Sigmoid colon (tissue), 4 donors: ENCODE measurements around the gene FNDC3A.
A peak's percentile ranks its signal among the peaks of the same experiment; 100 is the strongest.

Source experiments
- EP300 ChIP-seq, 4 donors: sonication (generic); formaldehyde crosslinking; IDR thresholded peaks; one replicate each; pipeline ENCODE4 v1.6.1; 2017; ENCODE audit warnings: antibody characterized with exemption in 4 of 4
- POLR2A ChIP-seq, 2 donors: fragments of 450-650 bp; IDR thresholded peaks; one replicate each; pipeline ENCODE4 v1.6.1; 2016; ENCODE audit warnings: antibody characterized with exemption in 2 of 2, mild to moderate bottlenecking in 2 of 2, moderate library complexity in 2 of 2
- POLR2AphosphoS5 ChIP-seq, 4 donors: sonication (generic); formaldehyde crosslinking; IDR thresholded peaks; one replicate each; pipeline ENCODE4 v1.6.1; 2017; ENCODE audit warnings: antibody characterized with exemption in 4 of 4
- TF ChIP-seq, protein P1 (sequence below), 4 experiments: fragments of 450-650 bp in 3 of 4; fragments of 200-600 bp in 1 of 4; IDR thresholded peaks; one replicate each; pipeline ENCODE4 v1.5.1; 2016 to 2019; ENCODE audit warnings: antibody characterized with exemption in 4 of 4, mild to moderate bottlenecking in 3 of 4, moderate library complexity in 2 of 4

- TF ChIP-seq POLR2A (IDR thresholded peaks at IDR 0.05) = no peak
- TF ChIP-seq, protein P1, sequence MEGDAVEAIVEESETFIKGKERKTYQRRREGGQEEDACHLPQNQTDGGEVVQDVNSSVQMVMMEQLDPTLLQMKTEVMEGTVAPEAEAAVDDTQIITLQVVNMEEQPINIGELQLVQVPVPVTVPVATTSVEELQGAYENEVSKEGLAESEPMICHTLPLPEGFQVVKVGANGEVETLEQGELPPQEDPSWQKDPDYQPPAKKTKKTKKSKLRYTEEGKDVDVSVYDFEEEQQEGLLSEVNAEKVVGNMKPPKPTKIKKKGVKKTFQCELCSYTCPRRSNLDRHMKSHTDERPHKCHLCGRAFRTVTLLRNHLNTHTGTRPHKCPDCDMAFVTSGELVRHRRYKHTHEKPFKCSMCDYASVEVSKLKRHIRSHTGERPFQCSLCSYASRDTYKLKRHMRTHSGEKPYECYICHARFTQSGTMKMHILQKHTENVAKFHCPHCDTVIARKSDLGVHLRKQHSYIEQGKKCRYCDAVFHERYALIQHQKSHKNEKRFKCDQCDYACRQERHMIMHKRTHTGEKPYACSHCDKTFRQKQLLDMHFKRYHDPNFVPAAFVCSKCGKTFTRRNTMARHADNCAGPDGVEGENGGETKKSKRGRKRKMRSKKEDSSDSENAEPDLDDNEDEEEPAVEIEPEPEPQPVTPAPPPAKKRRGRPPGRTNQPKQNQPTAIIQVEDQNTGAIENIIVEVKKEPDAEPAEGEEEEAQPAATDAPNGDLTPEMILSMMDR (IDR thresholded peaks at IDR 0.05) = no peak
- TF ChIP-seq POLR2AphosphoS5 (IDR thresholded peaks at IDR 0.05) = peak; percentile 56 to 84 (median 76)
- no peak for TF ChIP-seq EP300 (IDR thresholded peaks at IDR 0.05)
Observed at GRCh38 chr13:48975856-48976575, at the start of gene FNDC3A.
